Upper lobe of left lung (tissue), 6 donors: Measurements from ENCODE around the gene HNRNPH2. TPM values are rescaled to one million over a fixed set of nuclear protein-coding genes. Genes with fewer than 3 reads are reported as not detected.

Experiments
- ATAC-seq, 2 donors: fragments of 200-7000 bp; cut with Tn5 transposase; one replicate each; pipeline ENCODE4 v1.9.1; 2022; ENCODE audit warnings: mild to moderate bottlenecking in 2 of 2, moderate library complexity in 2 of 2; ENCODE audit not compliant: low FRiP score in 2 of 2
- DNase-seq, 2 donors: peaks; one replicate each; pipeline ENCODE4 v3.0.0-alpha.2; 2019 to 2020
- H3K27ac ChIP-seq, 4 donors: fragments of 200-600 bp; sonication (generic); one replicate each; pipeline ENCODE4 v1.5.1; 2016 to 2019
- H3K27me3 ChIP-seq, 4 donors: fragments of 200-600 bp; sonication (generic); one replicate each; pipeline ENCODE4 v1.5.1; 2017 to 2019
- H3K36me3 ChIP-seq, 4 donors: fragments of 200-600 bp; sonication (generic); one replicate each; pipeline ENCODE4 v1.5.1; 2016 to 2019
- H3K4me1 ChIP-seq, 4 donors: fragments of 200-600 bp; sonication (generic); one replicate each; pipeline ENCODE4 v1.5.1; 2018 to 2019
- H3K4me3 ChIP-seq, 4 donors: fragments of 200-600 bp; sonication (generic); one replicate each; pipeline ENCODE4 v1.5.1; 2017 to 2019; ENCODE audit warnings: mild to moderate bottlenecking in 2 of 4, moderate library complexity in 1 of 4
- H3K9me3 ChIP-seq, 4 donors: fragments of 200-600 bp; sonication (generic); one replicate each; pipeline ENCODE4 v1.5.1; 2018 to 2019
- EP300 ChIP-seq, 4 donors: sonication (generic); formaldehyde crosslinking; IDR thresholded peaks; one replicate each; pipeline ENCODE4 v1.5.1; 2017; ENCODE audit warnings: antibody characterized with exemption in 4 of 4, control low read depth in 2 of 4
- POLR2A ChIP-seq, 4 donors: fragments of 450-650 bp; IDR thresholded peaks; one replicate each; pipeline ENCODE4 v1.5.1; 2016 to 2017; ENCODE audit warnings: antibody characterized with exemption in 4 of 4, mild to moderate bottlenecking in 2 of 4
- POLR2AphosphoS5 ChIP-seq, 2 donors: sonication (generic); formaldehyde crosslinking; IDR thresholded peaks; one replicate each; pipeline ENCODE4 v1.5.1; 2017; ENCODE audit warnings: antibody characterized with exemption in 2 of 2
- WGBS, 2 donors: methylation state at CpG; one replicate each; pipeline ENCODE4 v1.1.5; 2017 to 2018; 5-methylcytosine and 5-hydroxymethylcytosine counted together
- total RNA-seq, 6 donors: library from RNA; depleted of rRNA in 4 of 6; stranded (reverse); fragments of >200 nt in 4 of 6; gene quantifications; one replicate each; pipeline versions ENCODE4 v1.1.0 to v1.2.1, GENCODE V29; 2016 to 2021
- TF ChIP-seq, protein P1 (sequence below), 6 experiments: fragments of 450-650 bp in 4 of 6; fragments of 200-600 bp in 2 of 6; sonication (generic) in 2 of 6; IDR thresholded peaks; one replicate each; pipeline ENCODE4 v1.5.1; 2016 to 2019; ENCODE audit warnings: antibody characterized with exemption in 6 of 6
- donor health status: DM: no; HTN: no; CAD: no; lungs with moderate emphysema.
- donor health status: DM: no; HTN: yes; CAD: no; lungs with severe emphysema.

Gene HNRNPH2
- total RNA-seq, 6 donors from 2014 or later: 30.4 to 66.6 (median 59.4) TPM

DNA sequence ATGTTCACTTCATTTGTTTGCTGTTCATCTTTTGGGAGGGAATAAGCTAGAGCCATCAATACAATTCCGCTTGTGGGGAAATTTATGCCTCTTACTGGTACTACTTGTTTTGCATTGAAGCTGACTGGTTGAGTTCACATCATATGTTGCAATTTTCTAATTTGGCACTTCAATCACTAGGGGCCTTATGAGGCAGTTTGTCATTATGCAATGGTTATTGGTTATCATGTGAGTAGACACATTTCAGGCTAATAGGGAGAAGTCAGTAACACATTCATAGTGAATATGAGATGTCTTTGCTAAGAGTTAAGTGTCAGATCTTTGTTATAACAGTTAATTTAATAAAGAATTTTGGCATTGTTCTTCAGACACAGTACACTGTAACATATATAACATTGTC is 12.2 kb upstream of the HNRNPH2 start:
- Histone ChIP-seq H3K27ac (no peak overlapping the region), H3K9me3 (no peaks in the 10 kb centered on the region), H3K4me1 (peaks cover 0 to 6% (median 4%) of the 10 kb centered on the region in 4 donors), H3K27me3 (no peaks in the 10 kb centered on the region), H3K4me3 (no peak overlapping the region), H3K36me3 (peaks cover 0 to 20% (median 0%) of the 10 kb centered on the region in 4 donors)
- TF ChIP-seq, protein P1, sequence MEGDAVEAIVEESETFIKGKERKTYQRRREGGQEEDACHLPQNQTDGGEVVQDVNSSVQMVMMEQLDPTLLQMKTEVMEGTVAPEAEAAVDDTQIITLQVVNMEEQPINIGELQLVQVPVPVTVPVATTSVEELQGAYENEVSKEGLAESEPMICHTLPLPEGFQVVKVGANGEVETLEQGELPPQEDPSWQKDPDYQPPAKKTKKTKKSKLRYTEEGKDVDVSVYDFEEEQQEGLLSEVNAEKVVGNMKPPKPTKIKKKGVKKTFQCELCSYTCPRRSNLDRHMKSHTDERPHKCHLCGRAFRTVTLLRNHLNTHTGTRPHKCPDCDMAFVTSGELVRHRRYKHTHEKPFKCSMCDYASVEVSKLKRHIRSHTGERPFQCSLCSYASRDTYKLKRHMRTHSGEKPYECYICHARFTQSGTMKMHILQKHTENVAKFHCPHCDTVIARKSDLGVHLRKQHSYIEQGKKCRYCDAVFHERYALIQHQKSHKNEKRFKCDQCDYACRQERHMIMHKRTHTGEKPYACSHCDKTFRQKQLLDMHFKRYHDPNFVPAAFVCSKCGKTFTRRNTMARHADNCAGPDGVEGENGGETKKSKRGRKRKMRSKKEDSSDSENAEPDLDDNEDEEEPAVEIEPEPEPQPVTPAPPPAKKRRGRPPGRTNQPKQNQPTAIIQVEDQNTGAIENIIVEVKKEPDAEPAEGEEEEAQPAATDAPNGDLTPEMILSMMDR (IDR thresholded peaks at IDR 0.05): no peak
- TF ChIP-seq POLR2AphosphoS5 (IDR thresholded peaks at IDR 0.05): no peak
- no peak for TF ChIP-seq EP300 (IDR thresholded peaks at IDR 0.05)
- TF ChIP-seq POLR2A (IDR thresholded peaks at IDR 0.05): no peak
- no peak for ATAC-seq
- 70 to 82% methylated on average over 1 of the region's 1 CpG for WGBS, 2 donors
- no peak for DNase-seq

DNA sequence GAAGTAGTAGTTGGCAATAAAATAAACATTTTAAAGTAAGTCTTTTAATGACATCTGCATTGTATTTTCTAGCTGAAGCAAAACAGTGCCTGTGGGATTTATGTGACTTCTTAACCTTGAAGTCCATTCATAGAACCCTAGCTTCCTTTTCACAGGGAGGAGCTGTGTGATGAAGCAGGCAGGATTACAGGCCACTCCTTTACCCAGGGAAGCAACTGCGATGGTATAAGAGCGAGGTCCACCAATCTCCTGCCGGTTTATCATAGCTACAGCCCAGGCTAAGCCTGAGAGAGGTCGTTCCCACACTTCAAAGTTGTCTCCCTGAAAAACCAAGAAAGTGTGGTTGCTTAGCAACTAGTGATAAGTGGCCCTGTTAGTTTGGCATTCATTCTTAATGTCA is 10.2 kb upstream of the HNRNPH2 start:
- no peak overlapping the region for H3K27ac ChIP-seq
- no peak for TF ChIP-seq POLR2AphosphoS5 (IDR thresholded peaks at IDR 0.05)
- TF ChIP-seq, protein P1 (IDR thresholded peaks at IDR 0.05): no peak
- TF ChIP-seq EP300 (IDR thresholded peaks at IDR 0.05): no peak
- TF ChIP-seq POLR2A (IDR thresholded peaks at IDR 0.05): no peak
- H3K9me3 ChIP-seq: no peaks in the 10 kb centered on the region
- H3K36me3 ChIP-seq: peaks cover 0 to 20% (median 2%) of the 10 kb centered on the region in 4 donors
- no peak for DNase-seq
- H3K27me3 ChIP-seq: no peaks in the 10 kb centered on the region
- H3K4me3 ChIP-seq: no peak overlapping the region
- WGBS, 2 donors: 32 to 54% methylated on average over 4 of the region's 4 CpGs
- H3K4me1 ChIP-seq: no peaks in the 10 kb centered on the region
- ATAC-seq: no peak

DNA sequence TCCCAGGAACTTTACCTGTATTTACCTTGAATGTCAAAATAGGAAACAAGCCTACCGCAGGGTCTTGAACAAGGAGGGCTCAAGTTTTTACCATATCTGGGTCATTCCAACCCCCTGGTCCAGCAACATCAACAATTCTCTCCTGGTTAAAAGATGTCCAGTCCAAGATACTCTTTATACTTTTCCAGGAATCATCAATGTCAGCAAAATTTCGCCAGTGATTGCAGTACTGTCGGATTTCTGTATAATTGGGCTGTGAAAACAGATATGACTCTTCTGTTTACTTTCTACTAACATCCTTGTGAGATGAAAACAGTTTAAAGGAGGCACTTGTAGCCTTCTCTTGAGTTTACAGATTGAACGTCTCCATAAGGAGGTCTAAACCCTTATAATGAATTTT is 9.3 kb upstream of the HNRNPH2 start:
- no peaks in the 10 kb centered on the region for H3K9me3 ChIP-seq
- WGBS, 2 donors: 80 to 92% methylated on average over 4 of the region's 4 CpGs
- H3K4me1 ChIP-seq: no peaks in the 10 kb centered on the region
- DNase-seq: no peak
- no peak overlapping the region for H3K27ac ChIP-seq
- H3K4me3 ChIP-seq: no peak overlapping the region
- no peak for ATAC-seq
- TF ChIP-seq POLR2AphosphoS5 (IDR thresholded peaks at IDR 0.05): no peak
- no peak for TF ChIP-seq EP300 (IDR thresholded peaks at IDR 0.05)
- TF ChIP-seq, protein P1 (IDR thresholded peaks at IDR 0.05): no peak
- no peak for TF ChIP-seq POLR2A (IDR thresholded peaks at IDR 0.05)
- H3K36me3 ChIP-seq: peaks cover 0 to 21% (median 2%) of the 10 kb centered on the region in 4 donors
- no peaks in the 10 kb centered on the region for H3K27me3 ChIP-seq

DNA sequence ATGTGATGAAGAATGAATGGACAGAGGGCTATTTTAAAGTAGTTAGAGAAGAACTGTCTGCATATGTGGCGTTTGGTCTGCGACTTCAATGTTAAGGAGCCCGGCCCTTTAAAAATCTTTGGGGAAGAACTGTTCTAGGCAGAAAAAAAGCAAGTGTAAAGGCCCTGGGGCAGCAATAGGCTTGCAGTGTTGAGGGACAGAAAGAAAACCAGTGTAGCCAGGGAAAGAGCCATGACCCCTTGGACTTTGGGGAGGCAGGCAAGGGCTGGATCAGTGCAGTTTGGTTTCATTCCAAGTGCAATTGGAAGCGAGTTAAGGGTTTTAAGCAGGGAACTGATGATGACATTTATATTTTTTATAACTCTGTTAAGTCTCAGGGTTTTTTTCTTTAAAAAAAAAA is 8.2 kb upstream of the HNRNPH2 start:
- H3K4me1 ChIP-seq: no peaks in the 10 kb centered on the region
- ATAC-seq (no peak), DNase-seq (no peak)
- H3K27ac ChIP-seq: no peak overlapping the region
- no peaks in the 10 kb centered on the region for H3K27me3 ChIP-seq
- H3K36me3 ChIP-seq: peaks cover 0 to 21% (median 2%) of the 10 kb centered on the region in 4 donors
- no peaks in the 10 kb centered on the region for H3K9me3 ChIP-seq
- H3K4me3 ChIP-seq: no peak overlapping the region
- WGBS, 2 donors: 90 to 91% methylated on average over 4 of the region's 4 CpGs
- no peak for TF ChIP-seq EP300 (IDR thresholded peaks at IDR 0.05)
- TF ChIP-seq, protein P1 (IDR thresholded peaks at IDR 0.05): no peak
- no peak for TF ChIP-seq POLR2A (IDR thresholded peaks at IDR 0.05)

DNA sequence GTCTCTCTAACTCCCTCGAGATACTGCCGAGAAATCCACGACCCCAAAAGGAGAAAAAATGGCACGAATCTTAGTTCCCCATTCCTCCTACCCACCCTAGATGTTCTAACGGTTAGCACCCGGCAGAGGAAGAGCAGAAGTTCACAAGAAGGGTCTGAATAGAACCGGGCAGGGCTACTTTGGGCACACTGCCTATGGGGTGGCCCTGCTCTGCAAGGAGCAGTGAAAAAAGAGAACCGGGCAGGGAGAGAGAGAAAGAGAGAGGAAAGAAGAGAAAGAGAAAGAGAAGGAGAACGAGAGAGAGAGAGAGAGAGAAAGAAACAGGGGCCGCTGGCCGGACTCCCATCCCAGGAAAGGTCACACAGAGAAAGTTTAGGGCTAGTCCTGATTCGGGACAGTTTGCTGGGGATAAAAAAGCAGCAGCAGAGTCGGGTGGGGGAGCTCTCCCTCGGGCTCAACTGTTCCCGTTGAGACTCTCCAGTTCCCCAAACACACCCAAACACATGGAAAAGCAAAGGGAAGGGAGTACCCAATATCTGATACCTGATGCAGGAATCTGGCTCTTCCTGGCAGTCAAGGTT is 765 bp upstream of the HNRNPH2 start:
- no peaks in the 10 kb centered on the region for H3K9me3 ChIP-seq
- ATAC-seq (peak in 1 of 2 donors; percentile 35), DNase-seq (no peak)
- peaks cover 0 to 11% (median 0%) of the 10 kb centered on the region in 4 donors for H3K36me3 ChIP-seq
- WGBS, 2 donors: 1 to 32% methylated on average over 14 to 15 of the region's 15 CpGs
- peak overlapping the region; percentile 15 to 72 (median 55) for H3K4me3 ChIP-seq
- no peaks in the 10 kb centered on the region for H3K27me3 ChIP-seq
- peaks cover 5 to 17% (median 13%) of the 10 kb centered on the region in 4 donors for H3K4me1 ChIP-seq
- H3K27ac ChIP-seq: peak overlapping the region; percentile 92 to 96 (median 94)
- TF ChIP-seq, protein P1 (IDR thresholded peaks at IDR 0.05): no peak
- TF ChIP-seq POLR2A (IDR thresholded peaks at IDR 0.05) (no peak), EP300 (IDR thresholded peaks at IDR 0.05) (no peak), POLR2AphosphoS5 (IDR thresholded peaks at IDR 0.05) (no peak)
